Vagina (tissue), 2 donors: ENCODE results near the gene CELF5. TPM values are rescaled to one million over a fixed set of nuclear protein-coding genes. Genes with fewer than 3 reads are reported as not detected.

Experiments used
- DNase-seq, 2 donors: peaks; one replicate each; pipeline ENCODE4 v3.0.0-alpha.2; 2017; ENCODE audit errors: extremely low spot score in 2 of 2
- H3K27ac ChIP-seq: fragments of 200-600 bp; sonication (generic); one replicate; pipeline ENCODE4 v1.5.1; 2019
- H3K27me3 ChIP-seq: fragments of 200-600 bp; sonication (generic); one replicate; pipeline ENCODE4 v1.5.1; 2019
- H3K36me3 ChIP-seq, 2 donors: fragments of 200-600 bp; sonication (generic); one replicate each; pipeline ENCODE4 v1.5.1; 2017 to 2019
- H3K4me1 ChIP-seq: fragments of 200-600 bp; sonication (generic); one replicate; pipeline ENCODE4 v1.5.1; 2019
- H3K4me3 ChIP-seq, 2 donors: fragments of 200-600 bp; sonication (generic); 1 replicate in 1 of 2; 2 replicates in 1 of 2; pipeline ENCODE4 v1.5.1; 2016 to 2019
- H3K9me3 ChIP-seq: fragments of 200-600 bp; sonication (generic); one replicate; pipeline ENCODE4 v1.5.1; 2019
- POLR2A ChIP-seq, 2 donors: fragments of 450-650 bp; IDR thresholded peaks; one replicate each; pipeline ENCODE4 v1.6.1; 2017; ENCODE audit warnings: antibody characterized with exemption in 2 of 2, mild to moderate bottlenecking in 2 of 2, moderate library complexity in 2 of 2
- POLR2AphosphoS5 ChIP-seq, 2 donors: sonication (generic); formaldehyde crosslinking; IDR thresholded peaks; one replicate each; pipeline ENCODE4 v1.9.0; 2017; ENCODE audit warnings: antibody characterized with exemption in 2 of 2, mild to moderate bottlenecking in 2 of 2, low read depth in 1 of 2; ENCODE audit not compliant: insufficient read depth in 1 of 2
- intact Hi-C: fragments of 100-400 bp; cut with DNase I; formaldehyde crosslinking; loops from one replicate; pipeline ENCODE4 v1.15.1; 2023
- total RNA-seq: library from RNA; depleted of rRNA; stranded (reverse); fragments of >200 nt; gene quantifications from one replicate; pipeline ENCODE4 v1.2.3, GENCODE V29; 2016
- TF ChIP-seq, protein P1 (sequence below), 3 experiments: fragments of 450-650 bp in 2 of 3; fragments of 200-600 bp in 1 of 3; sonication (generic) in 1 of 3; IDR thresholded peaks; one replicate each; pipeline ENCODE4 v1.5.1; 2017 to 2019; ENCODE audit warnings: antibody characterized with exemption in 3 of 3, mild to moderate bottlenecking in 2 of 3, moderate library complexity in 2 of 3

CELF5 gene
- total RNA-seq, 1 donor from 2014 or later = not detected

- no peak overlapping the region for H3K27ac ChIP-seq
- intact Hi-C loops = no loop called here
- H3K27me3 ChIP-seq = no peaks in the 10 kb centered on the region
- no peaks in the 10 kb centered on the region for H3K9me3 ChIP-seq
- DNase-seq = no peak
- peaks cover 5% of the 10 kb centered on the region for H3K4me1 ChIP-seq
- H3K36me3 ChIP-seq = no peaks in the 10 kb centered on the region
- no peak for TF ChIP-seq POLR2A (IDR thresholded peaks at IDR 0.05)
- TF ChIP-seq POLR2AphosphoS5 (IDR thresholded peaks at IDR 0.05; ENCODE audit: insufficient read depth in 1 of 2, low read depth in 1 of 2) = no peak
- TF ChIP-seq, protein P1, sequence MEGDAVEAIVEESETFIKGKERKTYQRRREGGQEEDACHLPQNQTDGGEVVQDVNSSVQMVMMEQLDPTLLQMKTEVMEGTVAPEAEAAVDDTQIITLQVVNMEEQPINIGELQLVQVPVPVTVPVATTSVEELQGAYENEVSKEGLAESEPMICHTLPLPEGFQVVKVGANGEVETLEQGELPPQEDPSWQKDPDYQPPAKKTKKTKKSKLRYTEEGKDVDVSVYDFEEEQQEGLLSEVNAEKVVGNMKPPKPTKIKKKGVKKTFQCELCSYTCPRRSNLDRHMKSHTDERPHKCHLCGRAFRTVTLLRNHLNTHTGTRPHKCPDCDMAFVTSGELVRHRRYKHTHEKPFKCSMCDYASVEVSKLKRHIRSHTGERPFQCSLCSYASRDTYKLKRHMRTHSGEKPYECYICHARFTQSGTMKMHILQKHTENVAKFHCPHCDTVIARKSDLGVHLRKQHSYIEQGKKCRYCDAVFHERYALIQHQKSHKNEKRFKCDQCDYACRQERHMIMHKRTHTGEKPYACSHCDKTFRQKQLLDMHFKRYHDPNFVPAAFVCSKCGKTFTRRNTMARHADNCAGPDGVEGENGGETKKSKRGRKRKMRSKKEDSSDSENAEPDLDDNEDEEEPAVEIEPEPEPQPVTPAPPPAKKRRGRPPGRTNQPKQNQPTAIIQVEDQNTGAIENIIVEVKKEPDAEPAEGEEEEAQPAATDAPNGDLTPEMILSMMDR (IDR thresholded peaks at IDR 0.05) = no peak
- no peak overlapping the region for H3K4me3 ChIP-seq
Measured at GRCh38 chr19:3282155-3282554, 57.7 kb downstream of the CELF5 start.

- Histone ChIP-seq H3K36me3 (no peaks in the 10 kb centered on the region), H3K27me3 (no peaks in the 10 kb centered on the region), H3K4me3 (no peak overlapping the region), H3K4me1 (peaks cover 5% of the 10 kb centered on the region), H3K27ac (no peak overlapping the region), H3K9me3 (no peaks in the 10 kb centered on the region)
- no peak for DNase-seq
- no peak for TF ChIP-seq POLR2AphosphoS5 (IDR thresholded peaks at IDR 0.05; ENCODE audit: insufficient read depth in 1 of 2, low read depth in 1 of 2)
- TF ChIP-seq, protein P1 (IDR thresholded peaks at IDR 0.05) = no peak
- intact Hi-C loops = no loop called here
Measured at GRCh38 chr19:3282564-3282963, 58.1 kb downstream of the CELF5 start.

DNA sequence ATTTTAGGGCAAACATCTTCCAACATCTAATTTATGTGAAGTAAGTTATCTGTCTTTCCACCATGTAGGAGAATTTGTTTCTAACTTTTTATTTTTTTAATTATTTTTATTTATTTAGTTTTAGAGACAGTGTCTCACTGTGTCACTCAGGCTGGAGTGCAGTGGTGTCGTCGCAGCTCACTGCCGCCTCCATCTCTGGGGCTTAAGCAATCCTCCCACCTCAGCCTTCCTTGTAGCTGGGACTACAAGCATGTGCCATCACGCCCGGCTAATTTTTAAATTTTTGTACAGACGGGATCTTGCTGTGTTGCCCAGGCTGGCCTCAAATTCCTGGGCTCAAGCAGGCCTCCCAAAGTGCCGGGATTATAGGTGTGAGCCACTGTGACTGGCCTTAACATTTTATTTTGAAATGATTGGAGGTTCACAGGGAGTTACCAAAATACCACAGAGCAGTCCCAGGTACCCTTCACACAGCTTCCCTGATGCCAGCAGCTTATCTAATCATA lies 58.8 kb downstream of the CELF5 start:
- intact Hi-C loops = no loop called here

GRCh38 chr19:3283886-3284657 lies 59.6 kb downstream of the CELF5 start:
- Histone ChIP-seq H3K4me3 (no peak overlapping the region), H3K27me3 (no peaks in the 10 kb centered on the region), H3K27ac (no peak overlapping the region), H3K4me1 (peaks cover 5% of the 10 kb centered on the region), H3K36me3 (no peaks in the 10 kb centered on the region), H3K9me3 (no peaks in the 10 kb centered on the region)
- no peak for DNase-seq
- intact Hi-C loops = no loop called here
- TF ChIP-seq, protein P1 (IDR thresholded peaks at IDR 0.05) = no peak
- TF ChIP-seq POLR2AphosphoS5 (IDR thresholded peaks at IDR 0.05; ENCODE audit: insufficient read depth in 1 of 2, low read depth in 1 of 2) = no peak
- no peak for TF ChIP-seq POLR2A (IDR thresholded peaks at IDR 0.05)

More for the DNA sequence above, 58.8 kb downstream of the CELF5 start:
- Histone ChIP-seq H3K36me3 (no peaks in the 10 kb centered on the region), H3K27me3 (no peaks in the 10 kb centered on the region), H3K4me1 (peaks cover 5% of the 10 kb centered on the region), H3K9me3 (no peaks in the 10 kb centered on the region), H3K27ac (no peak overlapping the region), H3K4me3 (no peak overlapping the region)
- no peak for TF ChIP-seq POLR2A (IDR thresholded peaks at IDR 0.05)
- TF ChIP-seq POLR2AphosphoS5 (IDR thresholded peaks at IDR 0.05; ENCODE audit: insufficient read depth in 1 of 2, low read depth in 1 of 2) = no peak
- TF ChIP-seq, protein P1 (IDR thresholded peaks at IDR 0.05) = no peak
- DNase-seq = no peak
